Fibroblast of lung (primary cell): ENCODE measurements around the gene ANO4.

Source experiments
- EZH2 ChIP-seq: IDR thresholded peaks from 2 replicates; pipeline ENCODE4 v1.5.1; 2012; ENCODE audit warnings: low read length, control low read depth, mild to moderate bottlenecking; ENCODE audit errors: missing control alignments
- TF ChIP-seq, protein P1 (sequence below), 2 donors: IDR thresholded peaks in 1 of 2; conservative IDR thresholded peaks in 1 of 2; 1 replicate in 1 of 2; 2 replicates in 1 of 2; pipeline ENCODE4 v1.5.1; 2011 to 2012; ENCODE audit warnings: low read length in 2 of 2, control low read depth in 1 of 2, inconsistent platforms in 1 of 2, low read depth in 1 of 2, mild to moderate bottlenecking in 1 of 2

GRCh38 chr12:101110866-101111265 is 316.3 kb downstream of the ANO4 start:
- TF ChIP-seq EZH2: no peak
- TF ChIP-seq, protein P1, sequence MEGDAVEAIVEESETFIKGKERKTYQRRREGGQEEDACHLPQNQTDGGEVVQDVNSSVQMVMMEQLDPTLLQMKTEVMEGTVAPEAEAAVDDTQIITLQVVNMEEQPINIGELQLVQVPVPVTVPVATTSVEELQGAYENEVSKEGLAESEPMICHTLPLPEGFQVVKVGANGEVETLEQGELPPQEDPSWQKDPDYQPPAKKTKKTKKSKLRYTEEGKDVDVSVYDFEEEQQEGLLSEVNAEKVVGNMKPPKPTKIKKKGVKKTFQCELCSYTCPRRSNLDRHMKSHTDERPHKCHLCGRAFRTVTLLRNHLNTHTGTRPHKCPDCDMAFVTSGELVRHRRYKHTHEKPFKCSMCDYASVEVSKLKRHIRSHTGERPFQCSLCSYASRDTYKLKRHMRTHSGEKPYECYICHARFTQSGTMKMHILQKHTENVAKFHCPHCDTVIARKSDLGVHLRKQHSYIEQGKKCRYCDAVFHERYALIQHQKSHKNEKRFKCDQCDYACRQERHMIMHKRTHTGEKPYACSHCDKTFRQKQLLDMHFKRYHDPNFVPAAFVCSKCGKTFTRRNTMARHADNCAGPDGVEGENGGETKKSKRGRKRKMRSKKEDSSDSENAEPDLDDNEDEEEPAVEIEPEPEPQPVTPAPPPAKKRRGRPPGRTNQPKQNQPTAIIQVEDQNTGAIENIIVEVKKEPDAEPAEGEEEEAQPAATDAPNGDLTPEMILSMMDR (conservative IDR thresholded peaks at IDR 0.05 in 1 of 2, IDR thresholded peaks at IDR 0.05 in 1 of 2; ENCODE audit: low read depth in 1 of 2, low read length in 2 of 2): no peak
